B cell (primary cell): ENCODE data around the gene LIPT1. TPM values are rescaled to one million over a fixed set of nuclear protein-coding genes. Genes with fewer than 3 reads are reported as not detected.

Source experiments
- ATAC-seq: fragments of 200-7000 bp; cut with Tn5 transposase; one replicate; pipeline ENCODE4 v1.10.0; 2021; ENCODE audit warnings: low read depth, mild to moderate bottlenecking, moderate number of reproducible peaks, moderate library complexity
- CTCF ChIA-PET: fragments of 350-600 bp; sonication (Branson Sonifier 250); formaldehyde crosslinking; loops from one replicate; lab custom pipeline; 2021; ENCODE audit warnings: antibody characterized with exemption, inconsistent platforms; lab: Charles Lee
- POLR2A ChIA-PET: fragments of 350-600 bp; sonication (Branson Sonifier 250); formaldehyde crosslinking; loops from one replicate; lab custom pipeline; 2021; ENCODE audit warnings: antibody characterized with exemption; lab: Charles Lee
- DNase-seq: peaks from one replicate; pipeline ENCODE4 v3.0.0; 2013
- H2AFZ ChIP-seq: 2 replicates; pipeline ENCODE4 v1.6.1; 2012; ENCODE audit warnings: mild to moderate bottlenecking, low read depth, low read length; ENCODE audit not compliant: insufficient read depth, poor library complexity, severe bottlenecking
- H3K27ac ChIP-seq, 2 donors: 1 replicate in 1 of 2; 2 replicates in 1 of 2; pipeline ENCODE4 v1.5.1; 2012 to 2013; ENCODE audit warnings: low read length in 2 of 2, mild to moderate bottlenecking in 2 of 2, moderate library complexity in 1 of 2
- H3K27me3 ChIP-seq, 4 experiments: fragments of 200-600 bp in 1 of 4; sonication (generic) in 1 of 4; replicated peaks in 1 of 4; 1 replicate in 2 of 4; 2 replicates in 2 of 4; pipeline versions ENCODE4 v1.6.1 to v1.7.0; 2013 to 2016; ENCODE audit warnings: low read length in 3 of 4, mild to moderate bottlenecking in 2 of 4, mixed read lengths in 1 of 4, moderate library complexity in 1 of 4; ENCODE audit not compliant: insufficient read depth in 4 of 4, control insufficient read depth in 3 of 4; ENCODE audit errors: control extremely low read depth in 1 of 4
- H3K36me3 ChIP-seq, 2 experiments: replicated peaks in 1 of 2; 1 replicate in 1 of 2; 2 replicates in 1 of 2; pipeline versions ENCODE4 v1.6.1 to v1.7.1; 2013; ENCODE audit warnings: low read length in 1 of 2; ENCODE audit not compliant: insufficient read depth in 2 of 2, control insufficient read depth in 1 of 2; ENCODE audit errors: control extremely low read depth in 1 of 2, extremely low read depth in 1 of 2
- H3K4me1 ChIP-seq, 2 donors: fragments of 200-600 bp in 1 of 2; sonication (generic) in 1 of 2; 1 replicate in 1 of 2; 2 replicates in 1 of 2; pipeline versions ENCODE4 v1.5.1 to v1.6.1; 2013 to 2017; ENCODE audit warnings: low read length in 2 of 2; ENCODE audit not compliant: control insufficient read depth in 2 of 2, insufficient read depth in 2 of 2
- H3K4me2 ChIP-seq: replicated peaks from 2 replicates; pipeline ENCODE3; 2012; ENCODE audit warnings: mild to moderate bottlenecking, low read depth, low read length; ENCODE audit not compliant: poor library complexity, severe bottlenecking
- H3K4me3 ChIP-seq, 5 experiments: fragments of 200-600 bp in 1 of 5; sonication (generic) in 1 of 5; 1 replicate in 3 of 5; 2 replicates in 2 of 5; pipeline versions ENCODE4 v1.5.1 to v1.7.0; 2011 to 2016; ENCODE audit warnings: low read length in 4 of 5, mild to moderate bottlenecking in 4 of 5, low read depth in 2 of 5, control low read depth in 1 of 5, moderate library complexity in 1 of 5; ENCODE audit not compliant: insufficient read depth in 1 of 5; ENCODE audit errors: control extremely low read depth in 1 of 5, extremely low read depth in 1 of 5
- H3K79me2 ChIP-seq: fragments of 200-600 bp; sonication (generic); one replicate; pipeline ENCODE4 v1.6.0; 2016; ENCODE audit warnings: low read length; ENCODE audit not compliant: control insufficient read depth, insufficient read depth
- H3K9ac ChIP-seq: fragments of 200-600 bp; sonication (generic); 2 replicates; pipeline ENCODE4 v1.6.1; 2017; ENCODE audit warnings: mild to moderate bottlenecking, low read length, moderate library complexity
- H3K9me3 ChIP-seq, 3 donors: one replicate each; pipeline versions ENCODE4 v1.6.1 to v1.7.1; 2013; ENCODE audit warnings: low read length in 2 of 3; ENCODE audit not compliant: control insufficient read depth in 2 of 3, insufficient read depth in 1 of 3; ENCODE audit errors: control extremely low read depth in 1 of 3
- H4K20me1 ChIP-seq: 2 replicates; pipeline ENCODE4 v1.6.0; 2012; ENCODE audit warnings: mild to moderate bottlenecking, low read length; ENCODE audit not compliant: insufficient read depth, control insufficient read depth, poor library complexity, severe bottlenecking
- H3K27ac Mint-ChIP-seq: one replicate; pipeline ENCODE4 v1.8.0; 2021; ENCODE audit warnings: mixed read lengths
- H3K27me3 Mint-ChIP-seq: one replicate; pipeline ENCODE4 v1.8.0; 2021; ENCODE audit warnings: mixed read lengths
- H3K4me1 Mint-ChIP-seq: one replicate; pipeline ENCODE4 v1.8.0; 2021; ENCODE audit warnings: mixed read lengths
- H3K4me3 Mint-ChIP-seq: one replicate; pipeline ENCODE4 v1.8.0; 2021; ENCODE audit warnings: mixed read lengths
- H3K9me3 Mint-ChIP-seq: one replicate; pipeline ENCODE4 v1.8.0; 2022; ENCODE audit warnings: mixed read lengths; ENCODE audit not compliant: insufficient read depth
- EZH2 ChIP-seq: IDR thresholded peaks from 2 replicates; pipeline ENCODE4 v1.6.1; 2012; ENCODE audit warnings: borderline replicate concordance, low read depth, mild to moderate bottlenecking, moderate library complexity, low read length; ENCODE audit not compliant: insufficient read depth, poor library complexity, severe bottlenecking
- WGBS: methylation state at CpG from one replicate; pipeline ENCODE4 v1.1.5; 2013; ENCODE audit warnings: missing lambda C conversion rate; ENCODE audit not compliant: insufficient coverage; 5-methylcytosine and 5-hydroxymethylcytosine counted together
- intact Hi-C: fragments of 100-400 bp; cut with micrococcal nuclease; formaldehyde crosslinking; loops from one replicate; pipeline ENCODE4 v1.10.0; 2022
- polyA plus RNA-seq: library from polyadenylated mRNA; depleted of rRNA; stranded (reverse); fragments of >200 nt; gene quantifications from 2 replicates; pipeline ENCODE4 v1.2.3, GENCODE V29; 2012
- total RNA-seq, 2 donors: library from RNA; stranded (reverse); fragments of 120-200 nt in 1 of 2; gene quantifications; 1 replicate in 1 of 2; 2 replicates in 1 of 2; pipeline versions ENCODE4 v1.2.3 to v1.2.4, GENCODE V29; 2013 to 2022
- TF ChIP-seq, protein P1 (sequence below): fragments of 200-600 bp; IDR thresholded peaks from one replicate; pipeline ENCODE4 v1.8.0; 2022; ENCODE audit warnings: antibody characterized with exemption, mild to moderate bottlenecking

LIPT1 gene
- total and polyA plus RNA-seq, 2 donors (not counting 1 experiment from before 2014, with no cell fraction given) = 12.2 to 24.3 TPM

DNA sequence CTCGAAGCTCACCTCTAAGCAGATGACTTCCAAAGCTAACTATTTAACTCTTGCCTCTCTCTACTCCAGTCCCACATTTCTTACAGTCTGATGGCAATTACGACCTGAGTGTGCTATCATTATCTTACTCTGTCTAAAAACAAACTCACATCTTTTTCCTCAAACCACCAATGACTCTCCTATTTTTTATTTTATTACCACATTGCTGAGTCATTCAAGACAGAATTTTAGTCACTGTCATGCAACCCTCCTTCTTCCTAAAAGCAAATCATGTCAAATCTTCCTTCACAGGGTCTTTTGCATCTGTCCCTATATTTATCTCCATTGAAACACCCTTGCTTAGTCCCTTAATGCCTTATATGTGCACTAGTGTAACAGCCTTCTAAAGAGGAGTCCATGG, 47.9 kb upstream of the LIPT1 start:
- DNase-seq = no peak
- intact Hi-C loops = no loop called here
- TF ChIP-seq, protein P1, sequence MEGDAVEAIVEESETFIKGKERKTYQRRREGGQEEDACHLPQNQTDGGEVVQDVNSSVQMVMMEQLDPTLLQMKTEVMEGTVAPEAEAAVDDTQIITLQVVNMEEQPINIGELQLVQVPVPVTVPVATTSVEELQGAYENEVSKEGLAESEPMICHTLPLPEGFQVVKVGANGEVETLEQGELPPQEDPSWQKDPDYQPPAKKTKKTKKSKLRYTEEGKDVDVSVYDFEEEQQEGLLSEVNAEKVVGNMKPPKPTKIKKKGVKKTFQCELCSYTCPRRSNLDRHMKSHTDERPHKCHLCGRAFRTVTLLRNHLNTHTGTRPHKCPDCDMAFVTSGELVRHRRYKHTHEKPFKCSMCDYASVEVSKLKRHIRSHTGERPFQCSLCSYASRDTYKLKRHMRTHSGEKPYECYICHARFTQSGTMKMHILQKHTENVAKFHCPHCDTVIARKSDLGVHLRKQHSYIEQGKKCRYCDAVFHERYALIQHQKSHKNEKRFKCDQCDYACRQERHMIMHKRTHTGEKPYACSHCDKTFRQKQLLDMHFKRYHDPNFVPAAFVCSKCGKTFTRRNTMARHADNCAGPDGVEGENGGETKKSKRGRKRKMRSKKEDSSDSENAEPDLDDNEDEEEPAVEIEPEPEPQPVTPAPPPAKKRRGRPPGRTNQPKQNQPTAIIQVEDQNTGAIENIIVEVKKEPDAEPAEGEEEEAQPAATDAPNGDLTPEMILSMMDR = no peak
- H3K4me3 Mint-ChIP-seq = no peak overlapping the region
- no peak overlapping the region for H3K9ac ChIP-seq
- no peaks in the 10 kb centered on the region for H3K79me2 ChIP-seq
- ChIA-PET CTCF (interaction anchor here (1.1 kb wide), 1 partner anchor 55 kb away, joined by 4 read pairs; no protein-coding TSS in a partner anchor), POLR2A (no interaction called here)
- H3K27me3 ChIP-seq = no peaks in the 10 kb centered on the region
- peaks cover 0 to 1% (median 0%) of the 10 kb centered on the region in 3 donors for H3K9me3 ChIP-seq
- H3K9me3 Mint-ChIP-seq = no peaks in the 10 kb centered on the region
- no peaks in the 10 kb centered on the region for H3K4me1 Mint-ChIP-seq
- no peaks in the 10 kb centered on the region for H3K27me3 Mint-ChIP-seq
- H3K27ac ChIP-seq = no peak overlapping the region
- H3K36me3 ChIP-seq = no peaks in the 10 kb centered on the region
- no peak overlapping the region for H2AFZ ChIP-seq
- no peak overlapping the region for H3K27ac Mint-ChIP-seq
- H3K4me1 ChIP-seq = no peaks in the 10 kb centered on the region
- no peaks in the 10 kb centered on the region for H4K20me1 ChIP-seq
- 32% methylated on average over 2 of the region's 2 CpGs for WGBS
- H3K4me2 ChIP-seq = no peak overlapping the region
- H3K4me3 ChIP-seq = no peak overlapping the region
- ATAC-seq = no peak

DNA sequence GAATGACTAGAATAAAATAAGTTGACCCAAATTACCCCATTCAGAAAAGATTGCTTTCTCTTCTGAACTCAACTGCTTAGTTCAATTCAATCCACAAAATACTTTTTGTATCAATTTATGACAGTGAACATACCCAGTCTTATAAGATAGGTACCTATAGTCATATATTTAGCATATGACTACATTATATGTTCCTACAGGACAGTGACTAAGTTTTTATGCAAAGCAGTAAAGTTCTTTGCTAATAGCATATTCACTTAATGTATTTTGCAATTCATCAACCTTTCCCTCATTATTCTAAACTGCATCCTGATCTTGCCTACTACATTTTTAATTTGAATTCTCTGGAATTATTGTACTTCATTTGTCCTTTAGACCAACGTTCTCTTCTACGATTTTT, 43.5 kb upstream of the LIPT1 start:
- Histone ChIP-seq H4K20me1 (no peaks in the 10 kb centered on the region), H3K9me3 (peaks cover 0 to 1% (median 0%) of the 10 kb centered on the region in 3 donors), H3K79me2 (no peaks in the 10 kb centered on the region), H3K4me1 (no peaks in the 10 kb centered on the region), H3K36me3 (no peaks in the 10 kb centered on the region), H3K4me3 (no peak overlapping the region), H3K9ac (no peak overlapping the region), H3K27ac (no peak overlapping the region), H3K27me3 (no peaks in the 10 kb centered on the region), H2AFZ (no peak overlapping the region), H3K4me2 (no peak overlapping the region)
- H3K4me1 Mint-ChIP-seq = no peaks in the 10 kb centered on the region
- ChIA-PET CTCF (no interaction called here), POLR2A (no interaction called here)
- H3K27me3 Mint-ChIP-seq = no peaks in the 10 kb centered on the region
- intact Hi-C loops = no loop called here
- H3K9me3 Mint-ChIP-seq = no peaks in the 10 kb centered on the region
- no peak overlapping the region for H3K27ac Mint-ChIP-seq
- ATAC-seq (no peak), DNase-seq (no peak)
- no peak overlapping the region for H3K4me3 Mint-ChIP-seq
- TF ChIP-seq EZH2 = no peak
- TF ChIP-seq, protein P1 = no peak
- no CpG with 5 or more reads among the region's 2 CpGs for WGBS
